GM18870 (cell line): ENCODE measurements around the gene GRHL1.
A peak's percentile ranks its signal among the peaks of the same experiment; 100 is the strongest.
"Not testable (repeated sequence)": the region's sequence is repeated elsewhere in the genome, so short reads cannot be mapped to it uniquely, and the experiment has no call there.

Experiments used
- ATAC-seq: cut with Tn5 transposase; IDR thresholded peaks from one replicate; pipeline ENCODE4 v1.9.1; 2021; ENCODE audit warnings: moderate library complexity; ENCODE audit not compliant: unreplicated experiment

Gene GRHL1, protein sequence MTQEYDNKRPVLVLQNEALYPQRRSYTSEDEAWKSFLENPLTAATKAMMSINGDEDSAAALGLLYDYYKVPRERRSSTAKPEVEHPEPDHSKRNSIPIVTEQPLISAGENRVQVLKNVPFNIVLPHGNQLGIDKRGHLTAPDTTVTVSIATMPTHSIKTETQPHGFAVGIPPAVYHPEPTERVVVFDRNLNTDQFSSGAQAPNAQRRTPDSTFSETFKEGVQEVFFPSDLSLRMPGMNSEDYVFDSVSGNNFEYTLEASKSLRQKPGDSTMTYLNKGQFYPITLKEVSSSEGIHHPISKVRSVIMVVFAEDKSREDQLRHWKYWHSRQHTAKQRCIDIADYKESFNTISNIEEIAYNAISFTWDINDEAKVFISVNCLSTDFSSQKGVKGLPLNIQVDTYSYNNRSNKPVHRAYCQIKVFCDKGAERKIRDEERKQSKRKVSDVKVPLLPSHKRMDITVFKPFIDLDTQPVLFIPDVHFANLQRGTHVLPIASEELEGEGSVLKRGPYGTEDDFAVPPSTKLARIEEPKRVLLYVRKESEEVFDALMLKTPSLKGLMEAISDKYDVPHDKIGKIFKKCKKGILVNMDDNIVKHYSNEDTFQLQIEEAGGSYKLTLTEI

DNA sequence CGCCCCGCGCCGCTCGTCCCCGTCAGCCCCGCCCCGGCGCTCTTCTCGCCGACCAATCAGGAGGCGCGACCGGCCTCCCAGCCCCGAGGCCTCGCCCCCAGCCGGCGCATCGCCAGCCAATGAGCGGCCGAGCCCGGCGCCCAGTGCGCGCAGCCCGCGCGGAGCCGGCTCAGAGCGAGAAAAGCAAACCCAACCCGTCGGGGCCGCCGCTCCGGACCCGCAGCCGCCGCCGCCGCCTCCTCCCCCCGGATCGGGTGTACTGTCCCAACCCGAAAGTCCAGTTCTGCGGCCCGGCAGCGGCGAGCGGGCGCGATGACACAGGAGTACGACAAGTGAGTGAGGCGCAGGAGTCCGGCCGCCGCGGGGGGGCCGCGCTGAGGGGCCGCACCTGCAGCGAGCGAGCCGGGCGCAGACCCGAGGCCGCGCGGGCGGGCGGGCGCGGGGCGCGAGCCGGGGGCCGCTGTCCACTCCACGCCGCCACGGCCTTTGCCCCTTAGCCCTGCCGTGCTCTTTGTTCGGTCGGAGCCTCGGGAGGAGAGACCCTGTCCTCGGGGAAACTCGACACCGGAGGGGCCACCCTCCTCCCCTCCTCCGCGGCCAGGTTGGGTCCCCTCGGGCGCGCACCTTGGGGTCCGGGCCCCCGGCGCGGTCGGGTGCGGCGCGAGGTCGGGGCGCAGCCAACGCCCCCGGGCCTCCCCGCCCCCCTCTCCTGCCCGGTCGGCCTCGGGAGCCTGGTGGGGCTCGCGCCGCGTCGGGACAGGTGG, at the start of gene GRHL1:
Gene GRHL1 (plus strand): TSS at position 172 of the 764 bp plus-strand sequence. CDS start 141 bp downstream, at position 313.
- peak; percentile 73 for ATAC-seq

DNA sequence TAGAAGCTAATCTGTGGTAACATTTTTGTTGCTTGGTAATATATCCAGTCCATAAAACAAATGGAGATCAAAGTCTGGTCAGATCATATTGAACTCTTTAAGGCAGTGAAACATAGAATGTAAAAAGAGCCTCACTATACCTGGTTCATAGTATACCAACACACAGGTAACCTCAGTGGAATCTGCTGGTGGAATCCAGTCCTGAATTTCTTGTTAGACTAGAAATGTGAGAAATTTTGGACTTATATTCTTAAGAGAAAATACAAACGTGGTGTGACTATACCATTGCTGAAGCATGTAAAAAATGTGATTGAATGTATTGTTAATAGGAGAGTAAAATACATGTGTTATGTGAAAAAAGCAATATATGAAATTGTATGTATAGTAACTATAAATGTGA, 46.1 kb upstream of the GRHL1 start:
- no peak for ATAC-seq

DNA sequence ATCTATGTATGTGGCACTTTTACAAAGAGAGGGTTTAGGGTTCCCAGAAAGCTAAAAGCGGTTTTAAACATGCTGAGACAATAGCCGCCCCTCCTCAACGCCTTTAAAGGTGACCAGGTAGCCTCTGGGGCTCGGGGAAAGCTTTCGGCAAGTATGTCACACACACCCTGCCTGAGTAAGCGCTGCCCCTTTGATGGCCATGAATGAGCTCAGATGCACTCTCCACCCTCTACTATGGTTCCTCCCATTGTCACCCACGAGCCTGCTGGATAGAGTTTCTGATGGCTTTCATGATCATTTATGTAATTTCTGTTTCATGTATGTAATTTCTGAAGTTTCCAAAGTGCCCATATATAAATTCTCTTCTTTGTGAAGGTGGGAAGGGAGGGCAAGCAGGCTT, 44.1 kb upstream of the GRHL1 start:
- no peak for ATAC-seq

DNA sequence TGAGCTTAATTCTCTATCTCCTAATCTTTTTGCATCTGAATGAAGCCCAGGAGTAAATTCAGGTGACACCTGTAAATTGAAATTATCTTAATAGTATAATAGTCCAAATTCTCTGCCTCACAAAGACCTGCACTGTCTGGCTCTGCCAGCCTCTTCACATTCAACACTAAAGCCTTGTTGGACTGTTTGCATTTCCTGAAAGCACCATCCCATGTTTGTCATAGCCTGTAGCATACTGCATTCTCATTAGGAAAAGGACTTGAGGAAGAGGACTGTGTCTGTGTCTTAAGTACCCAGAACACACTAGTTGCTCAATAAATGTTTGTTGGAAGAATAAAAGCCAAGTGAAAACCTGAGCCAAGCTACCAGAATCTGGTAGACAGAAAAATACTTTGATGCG, 42.9 kb upstream of the GRHL1 start:
- no peak for ATAC-seq

DNA sequence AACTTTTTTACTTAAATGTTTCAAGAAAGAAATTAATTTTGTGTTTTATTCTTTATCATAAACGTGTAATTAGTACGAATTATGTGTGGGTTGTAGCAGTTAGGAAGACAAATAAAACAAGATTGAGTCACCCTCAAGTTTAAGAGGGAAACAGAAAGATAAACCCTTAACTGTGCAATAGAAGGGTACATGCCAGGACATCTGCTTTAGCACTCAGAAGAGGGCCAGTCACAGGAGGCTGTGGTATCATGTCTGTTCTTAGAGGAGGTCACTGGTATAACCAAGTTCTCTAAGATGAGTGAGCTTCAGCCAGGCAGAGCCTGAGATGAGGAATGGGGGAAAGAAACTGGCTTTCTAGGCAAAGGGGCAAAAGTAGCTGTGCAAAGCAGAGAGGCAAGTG, 42.4 kb upstream of the GRHL1 start:
- ATAC-seq, result no peak

DNA sequence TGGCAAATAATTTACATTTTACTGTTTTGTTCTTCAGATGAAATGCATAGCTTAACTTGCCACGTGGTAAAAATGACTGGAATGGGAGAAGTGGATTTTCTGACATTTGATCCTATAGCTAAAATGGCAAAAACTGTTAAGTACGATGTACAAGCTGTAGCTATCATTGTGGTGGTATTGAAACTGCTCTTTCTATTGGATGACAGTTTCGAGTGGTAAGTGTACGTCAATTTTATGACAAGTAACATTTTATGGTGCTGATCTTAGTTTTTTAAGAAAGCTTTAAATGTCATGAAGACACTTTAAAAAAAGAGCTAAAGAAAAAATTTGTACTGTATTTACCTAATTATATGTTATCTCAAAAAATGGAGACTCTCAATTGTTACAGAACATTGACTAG, 40.8 kb upstream of the GRHL1 start:
- ATAC-seq, result no peak

DNA sequence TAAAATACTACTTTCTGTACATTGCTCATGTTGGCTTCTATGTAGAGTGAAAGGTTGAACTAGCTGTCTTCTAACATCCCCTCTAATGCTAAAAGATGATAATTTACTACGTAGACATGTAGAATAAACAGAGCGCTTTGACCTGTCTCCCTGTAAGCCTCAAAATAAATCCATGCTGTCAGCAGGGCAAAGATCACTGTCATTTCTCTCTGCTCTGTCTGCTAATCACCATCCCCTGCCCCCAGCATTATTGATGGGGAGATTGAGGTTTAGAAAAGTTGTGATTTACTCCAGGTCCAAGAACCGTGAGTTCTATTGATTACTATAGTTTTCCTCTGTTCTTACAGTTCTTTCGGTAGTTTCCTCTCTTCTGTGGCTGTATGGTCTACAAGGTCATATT, 39.0 kb upstream of the GRHL1 start:
- ATAC-seq, result no peak

DNA sequence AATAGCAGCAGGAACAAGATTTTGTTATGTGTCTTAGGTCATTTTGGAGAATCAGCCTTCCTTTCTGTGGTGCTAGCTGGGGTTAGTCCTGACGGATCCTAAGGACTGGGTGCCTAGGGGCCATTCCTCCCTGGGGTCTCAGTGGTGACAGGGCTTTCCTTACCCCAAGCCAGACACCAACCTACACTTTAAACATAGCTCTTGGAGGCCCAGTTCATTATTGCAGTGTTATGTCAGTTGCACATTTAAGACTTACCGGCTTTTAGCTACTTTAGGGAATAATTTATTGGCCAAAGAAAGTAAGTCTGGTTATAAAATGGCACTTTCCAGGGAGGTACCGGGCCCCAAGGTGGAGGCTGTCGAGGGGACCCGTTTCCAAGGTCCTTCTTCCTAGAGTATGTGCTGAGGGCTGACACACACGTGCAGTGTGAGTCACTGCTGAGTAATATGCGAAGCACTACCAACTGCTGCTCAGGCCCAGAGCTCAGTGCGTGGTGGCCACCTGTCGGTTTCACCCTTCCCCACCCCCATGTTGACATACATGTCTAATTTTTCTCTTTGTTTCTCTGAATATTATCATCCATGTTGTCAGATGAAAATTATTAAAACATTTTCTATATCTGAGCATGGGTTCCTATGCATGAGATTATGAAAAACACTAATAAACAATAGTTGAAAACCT, 37.0 kb upstream of the GRHL1 start:
- peak; percentile 97 for ATAC-seq

DNA sequence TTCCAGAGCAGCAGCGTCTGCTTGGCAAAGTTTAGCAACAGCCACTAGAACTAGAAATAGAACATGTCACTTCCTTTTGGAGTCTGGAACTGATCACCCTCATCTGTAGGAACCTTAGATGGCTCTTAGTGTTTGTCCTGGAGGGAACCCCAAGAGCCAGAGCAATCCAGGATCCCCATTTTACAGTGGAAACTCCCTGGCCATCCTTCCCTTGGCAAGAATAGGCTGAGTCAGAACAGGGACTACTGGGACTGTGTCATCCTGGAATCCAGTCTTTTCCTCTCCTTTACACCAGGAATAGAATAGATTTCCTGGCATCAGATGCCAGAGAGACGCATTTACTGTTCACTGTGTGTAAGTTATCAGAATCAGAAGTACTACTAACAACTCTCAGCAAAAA, 33.2 kb upstream of the GRHL1 start:
- no peak for ATAC-seq

DNA sequence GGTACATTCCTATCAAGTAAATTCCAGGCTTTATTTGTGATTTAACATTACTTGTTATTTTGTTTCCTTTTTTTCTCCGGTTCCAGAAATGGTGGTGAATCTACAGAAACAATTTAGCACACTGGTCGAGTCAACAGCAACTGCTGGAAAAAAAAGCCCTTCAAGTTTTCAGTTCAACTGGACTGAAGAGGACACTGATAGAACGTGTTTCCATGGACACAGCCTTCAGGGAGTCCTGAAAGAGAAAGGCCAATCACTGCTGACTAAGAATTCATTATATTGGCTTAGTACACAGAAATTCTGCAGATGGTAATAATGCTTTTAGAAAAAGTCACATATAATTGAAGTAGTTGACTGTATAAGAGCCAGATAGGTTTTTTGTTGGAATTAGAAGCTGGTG, 32.0 kb upstream of the GRHL1 start:
- ATAC-seq, result no peak

DNA sequence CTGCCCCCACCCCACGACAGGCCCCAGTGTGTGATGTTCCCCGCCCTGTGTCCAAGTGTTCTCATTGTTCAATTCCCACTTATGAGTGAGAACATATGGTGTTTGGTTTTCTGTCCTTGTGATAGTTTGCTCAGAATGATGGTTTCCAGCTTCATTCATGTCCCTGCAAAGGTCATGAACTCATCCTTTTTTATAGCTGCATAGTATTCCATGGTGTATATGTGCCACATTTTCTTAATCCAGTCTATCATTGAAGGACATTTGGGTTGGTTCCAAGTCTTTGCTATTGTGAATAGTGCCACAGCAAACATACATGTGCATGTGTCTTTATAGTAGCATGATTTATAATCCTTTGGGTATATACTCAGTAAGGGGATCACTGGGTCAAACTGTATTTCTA, 24.5 kb upstream of the GRHL1 start:
- not testable (repeated sequence) for ATAC-seq

DNA sequence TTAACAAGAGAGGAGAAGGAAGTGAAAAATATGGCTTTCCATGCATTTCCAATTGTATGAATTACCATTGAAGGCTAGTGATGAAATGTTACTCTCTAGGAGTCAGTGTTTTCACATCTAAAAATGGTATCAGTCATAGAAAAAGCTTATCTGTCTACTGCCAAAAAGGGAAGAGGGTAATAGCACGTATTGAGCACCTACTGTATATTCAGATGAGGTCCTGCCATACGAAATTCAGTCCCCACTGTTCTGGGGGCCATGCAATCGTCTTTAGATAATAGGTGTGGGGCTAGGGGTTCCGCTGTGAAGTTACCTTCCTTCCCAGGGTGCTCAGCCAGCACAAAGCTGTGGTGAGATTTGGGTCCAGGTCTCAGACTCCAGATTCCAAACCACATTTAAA, 14.2 kb upstream of the GRHL1 start:
- no peak for ATAC-seq

DNA sequence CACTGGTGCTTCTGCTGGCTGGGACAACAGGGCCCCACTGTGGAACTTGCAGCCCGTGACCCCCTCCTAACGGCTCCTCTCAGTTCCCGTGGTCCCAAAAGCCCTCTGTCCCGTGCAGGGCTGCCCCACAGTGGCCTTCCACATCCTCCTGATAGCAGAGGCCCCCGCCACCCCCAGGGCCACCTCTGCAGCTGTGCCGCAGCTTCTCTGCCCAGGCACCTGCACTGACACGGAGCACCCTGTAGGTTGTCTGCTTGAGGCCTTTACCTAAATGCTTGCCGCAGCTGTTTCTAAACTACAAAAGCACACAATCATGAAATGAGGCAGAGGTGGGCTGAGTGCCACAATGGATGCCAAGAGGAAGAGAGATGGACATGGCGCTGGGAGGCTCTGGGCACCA, 13.5 kb upstream of the GRHL1 start:
- no peak for ATAC-seq

DNA sequence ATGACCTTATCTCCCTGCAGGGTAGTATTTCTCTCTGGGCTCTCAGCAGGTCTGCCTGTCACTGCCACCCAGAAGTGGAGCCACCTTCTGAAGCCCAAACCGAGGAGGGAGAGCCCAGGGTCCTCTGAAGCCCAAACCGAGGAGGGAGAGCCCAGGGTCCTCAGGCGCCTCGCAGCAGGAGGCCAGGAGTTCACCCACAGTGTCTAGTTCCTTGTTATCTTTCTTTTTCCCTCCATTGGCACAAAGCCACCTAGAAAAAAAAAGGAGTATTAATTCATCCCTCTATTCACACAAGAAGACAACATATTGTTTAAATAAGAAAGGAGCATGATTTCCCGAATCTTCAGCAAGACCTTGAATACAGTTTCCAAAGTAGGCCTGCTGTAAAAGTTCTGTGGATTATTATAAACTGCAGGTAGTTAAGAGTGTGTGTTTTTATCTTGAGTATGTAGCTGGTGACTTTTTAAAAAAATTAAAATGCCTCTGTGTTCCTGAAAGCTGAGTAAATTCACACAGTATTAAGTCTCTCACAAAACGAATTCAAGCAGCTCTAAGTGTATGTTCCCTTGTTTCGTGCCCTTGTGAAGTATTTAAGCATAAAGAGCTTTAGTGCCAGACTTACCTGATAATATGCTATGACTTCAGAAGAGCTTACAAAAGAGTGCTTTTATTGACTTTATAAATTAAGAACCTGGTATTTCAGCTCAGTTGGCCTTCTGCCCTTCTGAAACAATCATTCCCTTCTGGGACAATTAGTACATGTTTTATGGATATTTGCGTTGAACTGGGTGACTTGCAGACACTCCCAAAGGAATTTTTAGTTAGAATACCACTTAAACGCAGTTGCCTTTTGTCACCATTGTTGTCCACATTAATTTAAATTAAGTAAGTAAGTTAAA, 11.7 kb upstream of the GRHL1 start:
- ATAC-seq, result no peak

DNA sequence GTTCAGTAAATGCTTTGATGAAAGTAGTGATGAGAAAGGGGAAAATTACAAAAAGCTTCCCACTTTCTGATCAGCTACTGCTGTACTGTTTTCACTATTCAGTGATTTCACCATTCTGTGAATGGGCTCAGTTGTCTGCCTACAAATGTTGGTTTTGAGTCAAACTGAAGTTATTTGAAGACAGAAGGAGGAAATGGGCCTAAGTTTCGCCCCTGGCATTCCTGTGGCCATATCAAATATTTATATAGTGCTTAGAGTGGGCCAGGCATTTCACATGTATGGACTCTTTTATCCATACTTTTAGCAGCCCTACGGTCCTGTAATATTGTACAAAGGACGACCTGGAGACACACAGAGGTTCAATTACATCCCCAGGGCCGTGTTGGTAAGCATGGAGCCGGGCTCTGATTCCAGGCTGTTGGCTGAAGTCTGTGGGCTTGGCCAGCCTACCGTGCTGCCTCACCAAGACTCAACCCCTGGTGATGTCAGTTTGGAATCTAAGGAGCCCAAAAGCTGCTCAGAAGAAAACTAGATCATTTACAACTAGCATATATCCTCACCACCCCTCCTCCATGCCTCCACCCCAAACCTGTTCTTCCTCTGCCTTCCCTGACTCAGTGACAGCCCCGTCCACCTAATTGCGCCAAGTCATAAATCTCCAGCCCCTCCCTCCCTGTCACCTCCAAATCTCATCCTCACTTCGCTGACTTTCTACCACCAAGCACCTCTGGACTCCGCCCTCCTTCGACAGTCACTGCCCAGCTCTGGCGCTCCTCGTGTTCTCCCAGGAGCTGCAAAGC, 10.1 kb upstream of the GRHL1 start:
- ATAC-seq, result no peak

DNA sequence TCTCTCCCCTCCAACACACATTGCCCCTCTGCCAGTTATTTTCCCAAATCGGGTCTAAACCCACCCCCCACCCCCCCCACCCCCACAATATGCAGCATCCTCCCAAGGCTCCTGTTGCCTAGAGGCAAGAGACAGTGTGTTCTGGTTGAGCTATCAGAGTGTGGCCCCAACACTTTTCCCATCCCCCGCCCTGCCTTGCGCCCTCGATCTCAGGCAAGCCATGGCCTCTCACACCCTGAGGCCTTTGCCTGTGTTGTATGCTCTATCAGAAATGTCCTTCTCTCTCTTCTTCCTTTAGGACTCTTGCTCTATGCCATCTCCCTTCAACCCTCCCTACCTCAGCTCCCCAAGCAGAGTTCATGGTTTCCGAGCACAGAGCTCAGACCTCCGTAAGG, 9.5 kb upstream of the GRHL1 start:
- ATAC-seq, result no peak

DNA sequence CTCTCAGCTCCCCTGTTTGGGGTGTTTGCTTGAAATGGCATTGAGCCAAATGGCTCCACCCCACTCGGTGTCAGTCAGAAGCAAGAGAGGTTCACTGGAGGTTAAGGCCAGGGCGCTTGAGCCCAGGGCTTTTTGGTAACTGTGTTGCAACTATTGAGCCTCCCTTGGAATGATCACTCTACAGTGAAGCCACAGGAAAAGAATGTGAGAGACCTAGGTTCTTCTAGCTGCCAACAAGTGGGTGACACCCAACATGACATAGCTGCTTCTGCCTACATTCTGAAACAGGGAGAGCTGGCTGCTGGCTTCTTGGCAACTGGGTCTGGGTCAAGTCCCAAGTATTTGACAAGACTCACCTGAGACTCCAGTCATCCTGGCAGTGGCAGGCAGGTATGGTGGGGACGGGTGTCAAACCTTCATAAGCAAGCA, 7.1 kb upstream of the GRHL1 start:
- ATAC-seq, result no peak

DNA sequence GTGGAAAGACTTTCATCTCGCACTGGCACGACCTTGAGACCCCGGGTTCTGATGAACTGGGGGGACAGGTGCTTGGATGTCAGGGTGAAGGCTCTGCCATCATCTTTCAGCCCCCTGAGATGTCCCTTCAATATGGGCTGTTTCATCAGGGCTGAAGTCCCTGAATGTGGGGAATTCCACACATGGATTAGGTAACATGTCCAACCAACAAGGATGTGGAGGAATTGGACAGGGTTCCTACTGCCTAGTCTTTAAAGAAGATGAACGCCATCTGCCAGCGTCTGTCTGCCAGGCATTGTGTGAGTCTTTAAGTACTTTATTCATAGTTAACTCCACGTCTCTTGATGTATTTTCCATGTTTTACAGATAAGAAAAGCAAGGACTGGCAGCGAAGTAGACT, 5.9 kb upstream of the GRHL1 start:
- ATAC-seq, result no peak

DNA sequence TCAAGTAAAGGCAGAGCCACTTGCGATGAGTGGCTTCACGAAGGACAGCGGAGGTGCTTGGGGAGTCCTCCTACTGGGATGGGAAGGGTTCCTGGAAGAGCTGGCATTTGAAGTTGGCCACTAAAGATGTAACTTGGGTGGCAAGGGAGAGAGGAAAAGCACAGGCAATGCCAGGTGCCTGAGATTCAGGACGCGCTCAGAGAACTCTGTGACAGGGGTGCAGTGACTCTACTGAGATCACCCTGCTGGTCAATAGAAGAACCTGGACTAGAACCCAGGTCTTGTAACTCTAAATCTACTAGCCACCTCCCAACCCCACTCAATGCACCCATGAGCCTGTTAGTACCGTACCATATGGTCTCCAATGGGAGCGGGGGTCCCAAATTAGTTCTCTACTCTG, 5.4 kb upstream of the GRHL1 start:
- ATAC-seq, result no peak

DNA sequence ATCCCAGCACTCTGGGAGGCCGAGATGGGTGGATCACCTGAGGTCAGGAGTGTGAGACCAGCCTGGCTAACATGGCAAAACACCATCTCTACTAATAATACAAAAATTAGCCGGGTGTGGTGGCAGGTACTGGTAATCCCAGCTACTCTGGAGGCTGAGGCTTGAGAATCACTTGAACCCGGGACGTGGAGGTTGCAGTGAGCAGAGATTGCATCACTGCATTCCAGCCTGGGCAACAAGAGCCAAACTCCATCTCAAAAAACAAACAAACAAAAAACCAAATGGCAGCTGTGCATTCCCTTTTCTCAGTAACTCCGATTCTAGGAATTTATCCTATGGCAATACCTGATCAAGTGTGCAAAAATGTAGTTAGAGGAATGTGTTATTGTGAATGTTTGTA, 4.7 kb upstream of the GRHL1 start:
- no peak for ATAC-seq
